HCT116 (cell line): ENCODE results near the gene KRT1. TPM values are rescaled to one million over a fixed set of nuclear protein-coding genes. Genes with fewer than 3 reads are reported as not detected.

Experiments used
- ATAC-seq: fragments of 200-7000 bp; cut with Tn5 transposase; 2 replicates; pipeline ENCODE4 v1.9.1; 2020; ENCODE audit warnings: mild to moderate bottlenecking, moderate library complexity
- BruUV-seq: library from RNA; stranded (reverse); fragments of 400-500 nt; replicated peaks from 2 replicates; lab custom pipeline; 2021; lab: Mats Ljungman, UMichigan
- CTCF ChIA-PET: fragments of 300-600 bp; sonication (Branson Sonifier 250); formaldehyde crosslinking; loops from one replicate; lab custom pipeline; 2021; ENCODE audit warnings: antibody characterized with exemption; lab: Charles Lee
- POLR2A ChIA-PET: fragments of 300-600, 350-600 bp; sonication (Branson Sonifier 250); formaldehyde crosslinking; loops from one replicate; lab custom pipeline; 2021; ENCODE audit warnings: antibody characterized with exemption; lab: Charles Lee
- RAD21 ChIA-PET, 2 experiments: fragments of 300-600 bp; sonication (Branson Sonifier 250); formaldehyde crosslinking; loops; one replicate each; lab custom pipeline; 2023; ENCODE audit warnings: low total read pairs in 2 of 2; ENCODE audit not compliant: uncharacterized antibody in 2 of 2, unreplicated experiment in 2 of 2, low non-redundant PET in 1 of 2; lab: Charles Lee
- DNase-seq: peaks from one replicate; pipeline ENCODE4 v3.0.0-alpha.2; 2010; ENCODE audit warnings: low read depth, low spot score
- H2AFZ ChIP-seq: fragments of 200-600 bp; shearing (Covaris generic), sonication (generic); 2 replicates; pipeline ENCODE4 v1.6.1; 2017; ENCODE audit warnings: low read depth, mixed run types, mixed read lengths, antibody characterized with exemption, low read length; ENCODE audit not compliant: poor library complexity, severe bottlenecking
- H3K27ac ChIP-seq: 2 replicates; pipeline ENCODE4 v1.5.1; 2012; ENCODE audit warnings: low read depth, low read length
- H3K27me3 ChIP-seq: fragments of 200-600 bp; sonication (generic); 2 replicates; pipeline ENCODE4 v1.6.1; 2016; ENCODE audit warnings: mixed run types, low read length, mixed read lengths; ENCODE audit not compliant: insufficient read depth
- H3K36me3 ChIP-seq, 2 experiments: fragments of 200-500 bp in 1 of 2; fragments of 200-600 bp in 1 of 2; sonication (Bioruptor generic) in 1 of 2; sonication (generic) in 1 of 2; 2 replicates each; pipeline versions ENCODE4 v1.5.1 to v1.6.1; 2014 to 2016; ENCODE audit warnings: low read length in 2 of 2, inconsistent platforms in 1 of 2, mixed read lengths in 1 of 2, mixed run types in 1 of 2; ENCODE audit not compliant: insufficient read depth in 2 of 2, control insufficient read depth in 1 of 2
- H3K4me1 ChIP-seq, 2 experiments: fragments of 200-600 bp in 1 of 2; sonication (generic) in 1 of 2; 2 replicates each; pipeline versions ENCODE4 v1.5.1 to v1.6.1; 2012 to 2017; ENCODE audit warnings: low read length in 2 of 2, inconsistent platforms in 1 of 2, mild to moderate bottlenecking in 1 of 2, mixed read lengths in 1 of 2, mixed run types in 1 of 2, moderate library complexity in 1 of 2; ENCODE audit not compliant: insufficient read depth in 2 of 2, control insufficient read depth in 1 of 2
- H3K4me2 ChIP-seq: fragments of 200-600 bp; sonication (generic); 2 replicates; pipeline ENCODE4 v1.6.1; 2017; ENCODE audit warnings: mixed run types, low read length, mixed read lengths
- H3K4me3 ChIP-seq, 2 experiments: fragments of 200-600 bp in 1 of 2; sonication (generic) in 1 of 2; replicated peaks in 1 of 2; 2 replicates each; pipeline ENCODE4 v1.5.1; 2011 to 2016; ENCODE audit warnings: low read length in 2 of 2, control low read depth in 1 of 2, low read depth in 1 of 2, mild to moderate bottlenecking in 1 of 2, mixed read lengths in 1 of 2, mixed run types in 1 of 2
- H3K79me2 ChIP-seq: fragments of 200-600 bp; sonication (generic); 2 replicates; pipeline ENCODE4 v1.6.1; 2017; ENCODE audit warnings: mild to moderate bottlenecking, mixed run types, low read length, moderate library complexity, mixed read lengths; ENCODE audit not compliant: insufficient read depth
- H3K9ac ChIP-seq: fragments of 200-600 bp; sonication (generic); 2 replicates; pipeline ENCODE4 v1.6.1; 2016; ENCODE audit warnings: low read length, mixed read lengths
- H3K9me2 ChIP-seq: fragments of 200-600 bp; sonication (generic), shearing (Covaris generic); 2 replicates; pipeline ENCODE4 v1.6.1; 2017; ENCODE audit warnings: mixed run types, mild to moderate bottlenecking, moderate library complexity; ENCODE audit not compliant: insufficient read depth
- H3K9me3 ChIP-seq, 2 experiments: fragments of 200-500 bp in 1 of 2; fragments of 200-600 bp in 1 of 2; sonication (Bioruptor generic) in 1 of 2; sonication (generic) in 1 of 2; 2 replicates each; pipeline ENCODE4 v1.6.1; 2014 to 2017; ENCODE audit warnings: low read length in 2 of 2, mixed read lengths in 2 of 2, inconsistent platforms in 1 of 2, low read depth in 1 of 2, mild to moderate bottlenecking in 1 of 2, mixed run types in 1 of 2, moderate library complexity in 1 of 2; ENCODE audit not compliant: control insufficient read depth in 1 of 2, insufficient read depth in 1 of 2
- H4K20me1 ChIP-seq: fragments of 200-600 bp; sonication (generic), shearing (Covaris generic); 2 replicates; pipeline ENCODE4 v1.6.1; 2017; ENCODE audit warnings: mixed run types, mild to moderate bottlenecking, moderate library complexity; ENCODE audit not compliant: insufficient read depth
- ATF3 ChIP-seq: IDR thresholded peaks from 2 replicates; pipeline ENCODE4 v1.6.1; 2012
- CBX3 ChIP-seq: IDR thresholded peaks from 2 replicates; pipeline ENCODE4 v1.6.1; 2012; ENCODE audit warnings: low read depth
- CEBPB ChIP-seq: IDR thresholded peaks from 2 replicates; pipeline ENCODE4 v1.6.1; 2012; ENCODE audit warnings: low read depth
- CTCF ChIP-seq, 3 experiments: fragments of 200-600 bp in 1 of 3; sonication (generic) in 1 of 3; IDR thresholded peaks in 2 of 3; conservative IDR thresholded peaks in 1 of 3; 2 replicates each; pipeline ENCODE4 v1.5.1; 2012 to 2017; ENCODE audit warnings: low read depth in 2 of 3, low read length in 2 of 3, antibody characterized with exemption in 1 of 3, borderline replicate concordance in 1 of 3, control low read depth in 1 of 3, mild to moderate bottlenecking in 1 of 3, mixed read lengths in 1 of 3, mixed run types in 1 of 3, moderate library complexity in 1 of 3; ENCODE audit not compliant: insufficient read depth in 1 of 3
- EGR1 ChIP-seq: IDR thresholded peaks from 2 replicates; pipeline ENCODE4 v1.6.1; 2012; ENCODE audit warnings: low read depth
- ELF1 ChIP-seq: IDR thresholded peaks from 2 replicates; pipeline ENCODE4 v1.6.1; 2012; ENCODE audit warnings: low read depth, borderline replicate concordance
- EZH2phosphoT487 ChIP-seq: fragments of 200-600 bp; IDR thresholded peaks from 2 replicates; pipeline ENCODE4 v1.6.1; 2018; ENCODE audit warnings: antibody characterized with exemption, borderline replicate concordance
- FOSL1 ChIP-seq: IDR thresholded peaks from 2 replicates; pipeline ENCODE4 v1.6.1; 2012; ENCODE audit warnings: low read depth
- JUND ChIP-seq: IDR thresholded peaks from 2 replicates; pipeline ENCODE4 v1.6.1; 2012
- POLR2AphosphoS5 ChIP-seq: IDR thresholded peaks from 2 replicates; pipeline ENCODE4 v1.6.1; 2011; ENCODE audit warnings: mild to moderate bottlenecking, low read depth, low read length, moderate library complexity
- SP1 ChIP-seq: IDR thresholded peaks from 2 replicates; pipeline ENCODE4 v1.6.1; 2012; ENCODE audit warnings: low read depth
- SRF ChIP-seq: IDR thresholded peaks from 2 replicates; pipeline ENCODE4 v1.6.1; 2012; ENCODE audit warnings: low read depth
- intact Hi-C: fragments of 100-400 bp; cut with micrococcal nuclease; formaldehyde crosslinking; loops from 2 replicates; pipeline ENCODE4 v1.10.0; 2022
- total RNA-seq: library from RNA; stranded (reverse); gene quantifications from one replicate; pipeline ENCODE4 v1.2.1, GENCODE V29; 2021; ENCODE audit not compliant: unreplicated experiment
- TF ChIP-seq, protein P1 (sequence below): IDR thresholded peaks from 2 replicates; pipeline ENCODE4 v1.6.1; 2012
- TF ChIP-seq, protein P2 (sequence below): IDR thresholded peaks from 2 replicates; pipeline ENCODE4 v1.6.1; 2012; ENCODE audit warnings: low read depth
- TF ChIP-seq, protein P3 (sequence below): IDR thresholded peaks from 2 replicates; pipeline ENCODE4 v1.6.1; 2011; ENCODE audit warnings: mild to moderate bottlenecking, low read length, moderate library complexity; ENCODE audit not compliant: insufficient replicate concordance; ENCODE audit errors: extremely low read depth

The KRT1 gene
- total RNA-seq, 1 experiment from 2014 or later: 0.20 TPM

DNA sequence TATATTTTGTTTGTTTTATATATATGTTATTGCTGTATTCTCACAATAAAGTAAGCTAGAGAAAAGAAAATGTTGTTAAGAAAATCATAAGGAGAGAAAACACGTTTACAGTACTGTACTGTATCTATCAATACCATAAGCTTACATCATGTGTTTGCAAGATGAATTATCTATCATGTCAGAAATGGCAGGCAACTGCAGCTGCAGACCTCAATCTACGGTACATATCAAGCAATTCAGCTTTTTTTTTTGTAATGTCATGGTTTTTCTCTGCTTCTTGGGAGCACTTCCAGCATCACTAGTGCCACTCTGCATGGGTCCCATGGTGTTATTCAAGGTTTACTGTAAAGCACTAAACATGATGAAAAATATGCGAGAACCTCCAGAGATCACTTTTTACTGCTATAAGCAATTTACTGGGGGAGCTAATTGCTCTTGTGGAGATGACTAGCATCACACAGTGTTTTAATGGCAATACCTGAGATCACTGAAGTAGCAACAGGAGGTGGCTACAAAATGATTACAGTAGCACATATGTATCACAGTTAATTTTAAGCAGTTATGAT, 19.2 kb downstream of the KRT1 start:
- Histone ChIP-seq H3K27ac (no peak overlapping the region), H3K79me2 (no peaks in the 10 kb centered on the region), H3K27me3 (no peaks in the 10 kb centered on the region), H4K20me1 (no peaks in the 10 kb centered on the region), H3K9ac (no peak overlapping the region), H3K4me1 (peaks cover 2 to 7% of the 10 kb centered on the region in 2 experiments; a peak in 3 of 4 replicates), H3K9me3 (no peaks in the 10 kb centered on the region), H3K36me3 (no peaks in the 10 kb centered on the region), H3K4me2 (no peak overlapping the region), H3K4me3 (no peak overlapping the region), H2AFZ (no peak overlapping the region), H3K9me2 (no peaks in the 10 kb centered on the region)
- ChIA-PET POLR2A (no interaction called here), CTCF (no interaction called here), RAD21 (no interaction called here)
- DNase-seq (no peak), ATAC-seq (no peak)
- BruUV-seq: no TSS peak
- intact Hi-C loops: no loop called here
- TF ChIP-seq EGR1: no peak
- no peak for TF ChIP-seq SP1
- no peak for TF ChIP-seq JUND
- no peak for TF ChIP-seq CTCF (IDR thresholded peaks at IDR 0.05 in 2 of 3, conservative IDR thresholded peaks at IDR 0.05 in 1 of 3; ENCODE audit: borderline replicate concordance in 1 of 3, insufficient read depth in 1 of 3, low read depth in 2 of 3, low read length in 2 of 3)
- TF ChIP-seq CBX3: no peak
- no peak for TF ChIP-seq FOSL1
- TF ChIP-seq ATF3: no peak
- TF ChIP-seq EZH2phosphoT487: no peak
- no peak for TF ChIP-seq CEBPB
- no peak for TF ChIP-seq ELF1
- TF ChIP-seq, protein P1, sequence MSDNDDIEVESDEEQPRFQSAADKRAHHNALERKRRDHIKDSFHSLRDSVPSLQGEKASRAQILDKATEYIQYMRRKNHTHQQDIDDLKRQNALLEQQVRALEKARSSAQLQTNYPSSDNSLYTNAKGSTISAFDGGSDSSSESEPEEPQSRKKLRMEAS: no peak
- TF ChIP-seq SRF: no peak
- TF ChIP-seq, protein P2, sequence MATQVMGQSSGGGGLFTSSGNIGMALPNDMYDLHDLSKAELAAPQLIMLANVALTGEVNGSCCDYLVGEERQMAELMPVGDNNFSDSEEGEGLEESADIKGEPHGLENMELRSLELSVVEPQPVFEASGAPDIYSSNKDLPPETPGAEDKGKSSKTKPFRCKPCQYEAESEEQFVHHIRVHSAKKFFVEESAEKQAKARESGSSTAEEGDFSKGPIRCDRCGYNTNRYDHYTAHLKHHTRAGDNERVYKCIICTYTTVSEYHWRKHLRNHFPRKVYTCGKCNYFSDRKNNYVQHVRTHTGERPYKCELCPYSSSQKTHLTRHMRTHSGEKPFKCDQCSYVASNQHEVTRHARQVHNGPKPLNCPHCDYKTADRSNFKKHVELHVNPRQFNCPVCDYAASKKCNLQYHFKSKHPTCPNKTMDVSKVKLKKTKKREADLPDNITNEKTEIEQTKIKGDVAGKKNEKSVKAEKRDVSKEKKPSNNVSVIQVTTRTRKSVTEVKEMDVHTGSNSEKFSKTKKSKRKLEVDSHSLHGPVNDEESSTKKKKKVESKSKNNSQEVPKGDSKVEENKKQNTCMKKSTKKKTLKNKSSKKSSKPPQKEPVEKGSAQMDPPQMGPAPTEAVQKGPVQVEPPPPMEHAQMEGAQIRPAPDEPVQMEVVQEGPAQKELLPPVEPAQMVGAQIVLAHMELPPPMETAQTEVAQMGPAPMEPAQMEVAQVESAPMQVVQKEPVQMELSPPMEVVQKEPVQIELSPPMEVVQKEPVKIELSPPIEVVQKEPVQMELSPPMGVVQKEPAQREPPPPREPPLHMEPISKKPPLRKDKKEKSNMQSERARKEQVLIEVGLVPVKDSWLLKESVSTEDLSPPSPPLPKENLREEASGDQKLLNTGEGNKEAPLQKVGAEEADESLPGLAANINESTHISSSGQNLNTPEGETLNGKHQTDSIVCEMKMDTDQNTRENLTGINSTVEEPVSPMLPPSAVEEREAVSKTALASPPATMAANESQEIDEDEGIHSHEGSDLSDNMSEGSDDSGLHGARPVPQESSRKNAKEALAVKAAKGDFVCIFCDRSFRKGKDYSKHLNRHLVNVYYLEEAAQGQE: no peak
- TF ChIP-seq POLR2AphosphoS5: no peak
- TF ChIP-seq, protein P3, sequence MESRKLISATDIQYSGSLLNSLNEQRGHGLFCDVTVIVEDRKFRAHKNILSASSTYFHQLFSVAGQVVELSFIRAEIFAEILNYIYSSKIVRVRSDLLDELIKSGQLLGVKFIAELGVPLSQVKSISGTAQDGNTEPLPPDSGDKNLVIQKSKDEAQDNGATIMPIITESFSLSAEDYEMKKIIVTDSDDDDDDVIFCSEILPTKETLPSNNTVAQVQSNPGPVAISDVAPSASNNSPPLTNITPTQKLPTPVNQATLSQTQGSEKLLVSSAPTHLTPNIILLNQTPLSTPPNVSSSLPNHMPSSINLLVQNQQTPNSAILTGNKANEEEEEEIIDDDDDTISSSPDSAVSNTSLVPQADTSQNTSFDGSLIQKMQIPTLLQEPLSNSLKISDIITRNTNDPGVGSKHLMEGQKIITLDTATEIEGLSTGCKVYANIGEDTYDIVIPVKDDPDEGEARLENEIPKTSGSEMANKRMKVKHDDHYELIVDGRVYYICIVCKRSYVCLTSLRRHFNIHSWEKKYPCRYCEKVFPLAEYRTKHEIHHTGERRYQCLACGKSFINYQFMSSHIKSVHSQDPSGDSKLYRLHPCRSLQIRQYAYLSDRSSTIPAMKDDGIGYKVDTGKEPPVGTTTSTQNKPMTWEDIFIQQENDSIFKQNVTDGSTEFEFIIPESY: no peak
